GM10248 (cell line): ENCODE data around the gene B4GALNT1.
"Not testable (repeated sequence)": the region's sequence is repeated elsewhere in the genome, so short reads cannot be mapped to it uniquely, and the experiment has no call there.

Experiments
- CTCF ChIA-PET: fragments of 300-600 bp; sonication (Branson Sonifier 250); formaldehyde crosslinking; extraction: SDS; loops from one replicate; lab custom pipeline; 2021; ENCODE audit warnings: antibody characterized with exemption; lab: Yijun Ruan, JAX
- POLR2A ChIA-PET: fragments of 350-650 bp; sonication (Branson Sonifier 250); formaldehyde crosslinking; extraction: SDS; loops from one replicate; lab custom pipeline; 2020; ENCODE audit warnings: antibody characterized with exemption; lab: Yijun Ruan, JAX
- DNase-seq: peaks from one replicate; pipeline ENCODE4 v3.0.0; 2012; ENCODE audit errors: extremely low spot score
- TF ChIP-seq, protein P1 (sequence below): IDR thresholded peaks from 2 replicates; pipeline ENCODE4 v1.5.1; 2012; ENCODE audit warnings: mild to moderate bottlenecking, low read depth; ENCODE audit errors: extremely low read depth, missing control alignments, control extremely low read depth

Gene B4GALNT1

GRCh38 chr12:57619434-57620244, 13.4 kb downstream of the B4GALNT1 start:
- POLR2A ChIA-PET, result no interaction called here
- CTCF ChIA-PET, result interaction anchor here (1.5 to 8.9 kb wide), 7 partner anchors 8 to 161 kb away, joined by 6 to 155 read pairs (median 13); partner anchors contain the start of genes ARHGEF25, B4GALNT1, GLI1 and PIP4K2C
- TF ChIP-seq, protein P1, sequence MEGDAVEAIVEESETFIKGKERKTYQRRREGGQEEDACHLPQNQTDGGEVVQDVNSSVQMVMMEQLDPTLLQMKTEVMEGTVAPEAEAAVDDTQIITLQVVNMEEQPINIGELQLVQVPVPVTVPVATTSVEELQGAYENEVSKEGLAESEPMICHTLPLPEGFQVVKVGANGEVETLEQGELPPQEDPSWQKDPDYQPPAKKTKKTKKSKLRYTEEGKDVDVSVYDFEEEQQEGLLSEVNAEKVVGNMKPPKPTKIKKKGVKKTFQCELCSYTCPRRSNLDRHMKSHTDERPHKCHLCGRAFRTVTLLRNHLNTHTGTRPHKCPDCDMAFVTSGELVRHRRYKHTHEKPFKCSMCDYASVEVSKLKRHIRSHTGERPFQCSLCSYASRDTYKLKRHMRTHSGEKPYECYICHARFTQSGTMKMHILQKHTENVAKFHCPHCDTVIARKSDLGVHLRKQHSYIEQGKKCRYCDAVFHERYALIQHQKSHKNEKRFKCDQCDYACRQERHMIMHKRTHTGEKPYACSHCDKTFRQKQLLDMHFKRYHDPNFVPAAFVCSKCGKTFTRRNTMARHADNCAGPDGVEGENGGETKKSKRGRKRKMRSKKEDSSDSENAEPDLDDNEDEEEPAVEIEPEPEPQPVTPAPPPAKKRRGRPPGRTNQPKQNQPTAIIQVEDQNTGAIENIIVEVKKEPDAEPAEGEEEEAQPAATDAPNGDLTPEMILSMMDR, result no peak
- peak; percentile 28 for DNase-seq

DNA sequence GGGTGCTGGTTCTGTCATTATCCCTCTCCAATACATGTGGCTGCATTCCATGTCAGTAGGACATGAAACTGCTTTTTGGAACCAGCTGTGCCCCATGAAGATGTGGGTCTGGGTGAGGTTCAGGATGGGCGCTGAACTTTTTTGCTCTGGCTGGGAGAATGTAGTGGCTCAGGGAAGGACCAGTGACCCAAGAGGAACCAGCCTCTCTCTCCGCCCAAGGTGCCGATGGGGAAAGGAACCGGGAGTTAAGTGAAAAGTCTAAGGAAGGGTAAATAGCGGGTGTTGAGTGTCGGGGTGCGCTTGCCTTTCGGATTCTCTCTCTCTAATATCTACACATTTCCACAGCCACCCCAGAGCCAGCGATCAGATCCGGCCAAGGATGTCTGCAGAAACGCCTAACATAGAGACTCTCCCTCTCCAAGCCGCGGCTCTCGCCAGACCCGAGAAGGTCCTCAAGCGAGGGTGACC, 14.0 kb downstream of the B4GALNT1 start:
- no peak for DNase-seq
- ChIA-PET POLR2A (no interaction called here), CTCF (interaction anchor here (3.0 to 8.9 kb wide), 3 partner anchors 12 to 160 kb away, joined by 20 to 155 read pairs (median 22); partner anchors contain the start of gene GLI1)
- TF ChIP-seq, protein P1, result no peak

DNA sequence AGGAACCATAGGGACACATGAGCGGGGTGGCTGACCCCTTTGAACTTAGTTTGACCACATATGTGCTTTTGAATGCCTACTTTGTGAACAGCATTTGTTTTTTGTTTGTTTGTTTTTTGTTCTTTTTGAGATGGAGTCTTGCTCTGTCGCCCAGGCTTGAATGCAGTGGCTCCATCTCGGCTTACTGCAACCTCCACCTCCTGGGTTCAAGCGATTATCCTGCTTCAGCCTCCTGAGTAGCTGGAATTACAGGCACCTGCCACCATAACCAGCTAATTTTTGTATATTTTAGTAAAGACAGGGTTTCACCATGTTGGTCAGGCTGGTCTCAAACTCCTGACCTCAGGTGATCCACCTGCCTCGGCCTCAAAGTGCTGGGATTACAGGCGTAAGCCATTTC, 14.6 kb downstream of the B4GALNT1 start:
- DNase-seq, POLR2A ChIA-PET: not testable (repeated sequence)
- CTCF ChIA-PET, result interaction anchor here (3.0 to 8.9 kb wide), 2 partner anchors 11 to 36 kb away, joined by 20 to 155 read pairs; no protein-coding TSS in a partner anchor

DNA sequence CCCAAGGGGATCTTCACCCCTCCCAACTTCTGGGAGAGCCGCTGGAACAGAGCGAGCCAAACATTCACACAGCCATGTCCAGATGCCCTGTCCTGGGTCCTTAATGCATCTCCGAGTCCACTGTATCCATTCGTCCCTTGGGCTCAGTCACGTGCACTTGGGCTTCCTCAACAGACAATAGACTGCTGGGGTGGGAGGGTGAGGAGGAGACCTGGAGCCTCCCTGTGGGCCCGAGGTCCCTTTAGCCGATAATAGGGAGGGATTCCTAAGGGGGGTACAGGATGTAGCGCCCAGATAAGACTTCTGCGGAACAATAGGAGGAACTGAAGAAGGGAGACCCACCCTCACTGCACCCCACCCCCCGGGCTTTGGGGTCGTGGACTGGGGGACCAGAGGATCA, 15.1 kb downstream of the B4GALNT1 start:
- POLR2A ChIA-PET, result no interaction called here
- DNase-seq, result no peak
- TF ChIP-seq, protein P1, result no peak
- CTCF ChIA-PET, result interaction anchor here (8.9 kb wide), 1 partner anchor 36 kb away, joined by 155 read pairs; no protein-coding TSS in a partner anchor

DNA sequence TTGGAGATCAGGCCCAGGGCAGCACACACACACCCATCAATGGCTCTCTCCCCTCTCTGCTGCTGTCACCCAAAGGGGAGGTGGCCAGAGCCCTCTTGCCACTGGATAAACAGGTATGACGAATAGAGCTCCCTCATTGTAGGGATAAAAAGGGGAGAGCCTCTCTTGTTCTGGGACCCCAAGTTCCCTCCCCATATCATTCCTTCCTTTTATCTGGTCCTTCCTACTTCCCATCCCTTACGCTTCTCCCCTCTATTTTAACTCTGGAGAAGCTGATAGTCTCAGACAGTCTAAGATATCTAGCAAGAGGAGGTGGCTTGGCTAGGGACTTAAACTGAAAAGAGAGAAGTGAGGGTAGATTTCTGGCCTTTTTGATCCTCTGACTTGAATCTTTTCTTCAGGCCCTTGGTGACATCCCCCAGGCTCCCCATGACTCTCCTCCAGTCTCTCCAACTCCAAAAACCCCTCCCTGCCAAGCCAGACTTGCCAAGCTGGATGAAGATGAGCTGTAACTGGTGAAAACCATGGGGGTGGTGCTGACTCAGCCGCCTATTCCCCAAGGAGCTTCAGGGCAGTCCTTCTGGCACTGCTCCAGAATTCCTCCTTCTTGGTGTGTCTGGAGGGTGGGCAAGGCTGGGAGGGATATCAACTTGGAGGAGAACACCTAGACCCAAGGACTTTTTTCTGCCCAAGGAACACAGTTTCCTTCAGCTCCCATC, 16.5 kb downstream of the B4GALNT1 start:
- CTCF ChIA-PET, result interaction anchor here (0.6 to 6.8 kb wide), 5 partner anchors 8 to 71 kb away, joined by 3 to 101 read pairs (median 4); partner anchors contain the start of gene PIP4K2C
- no peak for DNase-seq
- POLR2A ChIA-PET, result no interaction called here
- TF ChIP-seq, protein P1, result no peak

- POLR2A ChIA-PET, result no interaction called here
- TF ChIP-seq, protein P1, result no peak
- CTCF ChIA-PET, result interaction anchor here (0.6 to 6.8 kb wide), 7 partner anchors 9 to 402 kb away, joined by 3 to 101 read pairs (median 4); partner anchors contain the start of genes B4GALNT1 and PIP4K2C
- DNase-seq, result peak; percentile 13
These were observed 17.4 kb downstream of the B4GALNT1 start for GRCh38 chr12:57615637-57616036.
